GM18519 (cell line): Measurements from ENCODE around the gene ZHX3.

ENCODE experiments used
- ATAC-seq: cut with Tn5 transposase; IDR thresholded peaks from one replicate; pipeline ENCODE4 v1.9.1; 2021; ENCODE audit warnings: mild to moderate bottlenecking, moderate library complexity; ENCODE audit not compliant: unreplicated experiment, low FRiP score

Gene ZHX3

GRCh38 chr20:41304424-41305079 is 13.0 kb downstream of the ZHX3 start:
- no peak for ATAC-seq

GRCh38 chr20:41304002-41304401 is 13.5 kb downstream of the ZHX3 start:
- ATAC-seq: no peak

- ATAC-seq: no peak
Measured at GRCh38 chr20:41300886-41301285, 16.6 kb downstream of the ZHX3 start.

- ATAC-seq: no peak
Measured at GRCh38 chr20:41300383-41300782, 17.1 kb downstream of the ZHX3 start.

GRCh38 chr20:41299899-41300298 is 17.6 kb downstream of the ZHX3 start:
- no peak for ATAC-seq

- ATAC-seq: no peak
Measured at GRCh38 chr20:41293269-41294037, 24.1 kb downstream of the ZHX3 start.

DNA sequence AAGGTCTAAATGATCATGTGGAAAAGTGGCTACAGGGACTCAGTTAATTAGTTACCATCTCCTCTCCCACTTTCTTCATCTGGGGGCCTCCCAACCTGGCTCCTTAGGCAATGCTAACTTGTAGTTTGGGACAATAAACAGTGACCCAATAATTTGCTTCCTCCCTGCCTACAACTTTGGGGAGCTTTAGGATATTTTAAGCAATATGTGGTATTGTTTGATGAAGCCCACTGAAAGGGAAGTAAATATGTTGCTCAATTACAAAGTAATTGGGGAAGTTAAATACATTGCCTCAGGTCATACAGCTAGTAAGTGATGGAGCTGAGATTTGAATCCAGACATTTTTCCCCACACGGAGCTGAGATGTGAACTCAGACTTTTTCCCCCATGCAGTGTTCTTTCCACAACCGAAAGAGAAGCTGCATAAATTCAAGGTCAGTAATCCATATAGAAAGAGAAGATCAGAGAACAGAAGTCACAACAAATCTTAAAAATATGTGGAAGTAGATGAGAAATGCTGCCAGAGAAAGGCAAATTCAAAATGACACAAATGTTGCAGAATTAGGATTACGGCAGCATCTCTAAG is 26.6 kb downstream of the ZHX3 start:
- ATAC-seq: no peak

DNA sequence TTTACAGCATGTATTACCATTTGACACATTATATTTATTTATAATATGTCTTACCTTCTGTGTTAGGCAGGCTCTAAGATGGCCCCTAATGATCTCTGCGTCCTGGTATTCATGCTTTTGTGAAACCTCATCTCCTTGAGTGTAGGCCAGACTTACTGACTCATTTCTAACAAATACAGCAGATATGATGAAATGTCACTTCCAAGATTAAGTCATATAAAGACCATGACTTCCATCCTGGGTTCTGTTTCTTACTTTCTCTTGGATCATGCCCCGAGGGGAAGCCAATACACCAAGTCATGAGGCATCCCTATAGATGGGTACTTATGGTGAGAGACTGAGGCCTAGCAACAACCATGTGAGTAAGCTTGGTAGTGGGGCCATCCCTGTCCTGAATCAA is 30.2 kb downstream of the ZHX3 start:
- ATAC-seq: no peak

DNA sequence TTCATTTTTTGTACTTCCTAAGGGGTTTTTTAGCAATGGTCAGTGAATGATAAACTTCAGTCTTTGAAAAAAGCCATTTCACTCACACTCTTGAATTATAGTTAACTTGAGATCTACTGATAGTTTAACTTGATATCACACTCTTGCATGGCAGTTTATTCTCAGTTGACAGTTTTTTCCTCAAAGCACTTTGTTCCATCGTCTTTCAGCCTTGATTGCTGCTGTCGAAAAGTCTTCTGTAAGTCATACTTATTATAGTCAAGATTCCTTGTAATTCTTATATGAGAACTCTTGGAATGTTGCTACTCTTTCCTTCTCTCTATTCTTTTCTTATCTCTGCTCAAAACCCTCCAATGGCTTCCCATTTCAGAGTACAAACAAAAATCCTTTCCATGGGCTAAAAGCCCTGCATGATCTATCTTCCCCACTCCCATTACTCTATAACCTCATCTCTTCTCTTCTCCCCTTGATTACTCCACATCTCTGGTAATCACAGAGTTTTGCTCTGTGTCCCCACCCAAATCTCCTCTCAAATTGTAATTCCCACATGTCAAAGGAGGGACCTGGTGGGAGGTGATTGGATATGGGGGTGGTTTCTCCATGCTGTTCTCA is 31.2 kb downstream of the ZHX3 start:
- ATAC-seq: no peak

DNA sequence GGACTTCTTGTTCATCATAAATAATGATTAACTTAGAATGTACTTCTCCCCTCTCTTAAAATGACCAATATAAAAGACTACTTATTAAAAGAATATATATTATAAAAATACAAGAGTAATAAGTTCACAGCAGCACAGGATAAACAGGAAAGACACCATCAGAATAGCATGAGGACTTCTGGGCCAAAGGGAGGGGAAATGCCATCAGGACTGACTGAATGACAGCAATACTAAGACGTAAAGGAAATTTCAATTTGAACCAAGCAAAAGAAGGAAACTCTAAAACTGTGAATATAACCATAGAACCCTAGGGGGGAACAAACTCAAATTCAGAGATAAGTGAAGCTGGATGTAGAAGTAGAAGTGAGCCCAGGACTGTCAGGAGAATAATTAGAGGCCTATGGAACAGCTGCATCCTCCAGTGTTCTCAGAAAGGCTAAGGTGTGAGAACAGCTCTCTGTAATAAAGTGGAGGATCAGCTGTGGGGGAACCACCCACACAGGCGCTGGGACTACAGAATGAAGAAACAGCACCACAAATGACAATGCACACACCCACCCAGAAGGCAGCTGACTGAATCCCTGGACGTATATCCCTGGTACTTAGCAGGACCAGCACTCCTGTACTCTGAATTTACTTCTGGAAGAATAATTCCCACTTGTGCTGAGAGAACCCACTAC is 37.8 kb downstream of the ZHX3 start:
- no peak for ATAC-seq

DNA sequence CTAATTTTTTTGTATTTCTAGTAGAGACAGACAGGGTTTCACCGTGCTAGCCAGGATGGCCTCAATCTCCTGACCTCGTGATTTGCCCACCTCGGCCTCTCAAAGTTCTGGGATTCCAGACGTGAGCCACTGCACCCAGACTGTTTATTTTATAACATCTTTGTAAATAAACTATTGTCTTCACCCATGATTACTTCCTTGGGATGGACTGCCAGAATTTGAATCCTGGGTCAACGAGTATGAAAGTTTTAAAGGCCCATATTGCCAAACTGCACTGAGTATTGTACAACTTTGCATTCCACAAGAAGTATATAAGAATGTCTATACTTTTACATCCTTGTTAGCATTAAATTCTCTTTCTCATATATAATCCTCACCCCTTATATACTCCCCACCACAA is 38.6 kb downstream of the ZHX3 start:
- ATAC-seq: no peak

DNA sequence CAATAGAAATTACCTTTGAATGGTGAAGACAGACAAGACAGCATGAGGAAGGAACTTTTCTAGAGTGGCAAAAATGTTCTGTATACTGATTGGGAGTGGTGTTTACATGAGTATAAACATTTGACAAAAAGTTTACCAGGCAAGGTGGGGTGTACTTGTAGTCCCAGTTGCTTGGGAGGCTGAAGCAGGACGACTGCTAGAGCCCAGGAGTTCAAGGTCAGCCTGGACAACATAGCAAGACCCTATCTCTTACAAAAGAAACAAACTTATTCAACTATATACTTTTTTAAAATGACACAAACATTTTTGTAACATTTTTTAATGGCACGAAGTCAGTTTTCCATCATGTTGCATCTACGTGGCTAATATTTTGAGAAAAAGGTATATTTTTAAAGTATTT is 40.5 kb downstream of the ZHX3 start:
- ATAC-seq: no peak

DNA sequence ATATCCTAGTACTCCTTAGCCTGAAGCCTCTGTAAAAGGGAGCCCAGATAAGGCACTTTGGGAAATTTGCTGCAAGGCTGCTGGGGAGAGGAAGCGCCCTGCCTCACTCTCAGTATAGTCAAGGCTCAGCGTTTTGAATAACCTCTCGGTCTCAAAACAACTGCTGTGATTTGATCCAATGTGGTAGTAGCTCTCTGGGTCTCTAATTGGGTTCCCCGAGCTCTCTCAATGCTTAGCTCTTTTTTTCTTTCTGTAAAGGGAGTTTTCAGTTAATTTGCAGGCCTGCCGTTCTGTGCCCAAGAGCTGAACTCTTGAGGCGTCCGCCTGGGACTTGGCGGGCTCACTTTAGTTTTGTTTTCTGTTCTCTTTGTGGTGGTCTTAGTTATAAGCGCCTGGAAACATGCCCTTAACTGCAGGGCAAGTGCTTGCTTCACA is 41.2 kb downstream of the ZHX3 start:
- ATAC-seq: no peak

DNA sequence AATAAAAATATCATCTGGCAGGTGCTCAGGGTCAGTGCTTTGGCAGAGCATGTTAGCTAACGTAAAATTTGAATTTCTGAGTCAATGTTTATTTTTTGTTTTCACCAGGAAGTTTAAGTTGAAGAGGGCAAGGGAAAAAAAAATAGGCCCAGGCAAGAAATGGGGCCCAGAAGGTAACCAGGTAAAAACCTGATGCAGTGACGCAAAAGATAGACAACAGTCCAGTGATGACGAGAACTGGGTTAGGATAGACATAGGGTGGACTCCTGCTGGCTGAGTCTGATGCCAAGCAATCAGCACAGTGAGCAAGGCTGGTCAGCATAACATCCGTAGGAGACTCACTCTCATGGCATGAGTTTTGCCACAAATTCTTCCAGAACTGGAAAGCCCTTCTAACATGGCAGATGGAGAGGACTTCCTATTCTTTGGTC is 42.2 kb downstream of the ZHX3 start:
- ATAC-seq: no peak

DNA sequence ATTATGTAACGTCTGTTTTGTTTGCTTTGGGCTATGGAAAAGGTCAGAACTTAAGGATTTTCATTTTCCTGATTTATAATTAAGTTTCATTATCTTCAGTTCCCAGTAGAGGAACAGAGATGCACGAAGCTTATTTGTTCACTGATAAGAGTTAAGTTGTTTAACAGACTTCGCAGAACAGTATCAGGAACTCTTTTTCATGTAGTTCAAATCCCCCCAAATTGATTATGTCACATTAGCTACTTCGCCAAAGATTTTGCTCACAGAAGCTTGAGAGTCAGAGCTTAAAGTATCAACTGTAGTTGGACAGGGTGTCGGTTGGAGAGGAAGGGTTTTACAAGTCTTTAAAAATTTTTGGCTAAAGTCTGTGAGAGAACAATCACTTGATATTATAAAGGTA is 43.4 kb downstream of the ZHX3 start:
- no peak for ATAC-seq

DNA sequence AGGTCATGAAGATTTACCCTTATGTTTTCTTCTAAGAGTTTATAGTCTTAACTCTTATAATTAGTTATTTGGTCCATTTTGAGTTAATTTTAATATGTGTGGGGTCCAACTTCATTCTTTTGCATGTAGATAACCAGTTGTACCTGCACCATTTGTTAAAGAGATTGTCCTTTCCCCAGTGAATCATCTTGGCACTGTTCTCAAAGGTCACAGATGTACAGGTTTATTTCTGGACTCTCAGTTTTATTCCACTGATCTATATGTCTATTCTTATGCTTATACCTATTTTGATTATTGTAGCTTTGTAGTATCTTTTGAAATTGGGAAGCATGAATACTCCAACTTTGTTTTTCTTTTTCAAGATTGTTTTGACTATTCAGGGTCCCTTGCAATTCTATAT is 44.1 kb downstream of the ZHX3 start:
- no peak for ATAC-seq

- ATAC-seq: no peak
Measured at GRCh38 chr20:41272339-41272738, 45.2 kb downstream of the ZHX3 start.

DNA sequence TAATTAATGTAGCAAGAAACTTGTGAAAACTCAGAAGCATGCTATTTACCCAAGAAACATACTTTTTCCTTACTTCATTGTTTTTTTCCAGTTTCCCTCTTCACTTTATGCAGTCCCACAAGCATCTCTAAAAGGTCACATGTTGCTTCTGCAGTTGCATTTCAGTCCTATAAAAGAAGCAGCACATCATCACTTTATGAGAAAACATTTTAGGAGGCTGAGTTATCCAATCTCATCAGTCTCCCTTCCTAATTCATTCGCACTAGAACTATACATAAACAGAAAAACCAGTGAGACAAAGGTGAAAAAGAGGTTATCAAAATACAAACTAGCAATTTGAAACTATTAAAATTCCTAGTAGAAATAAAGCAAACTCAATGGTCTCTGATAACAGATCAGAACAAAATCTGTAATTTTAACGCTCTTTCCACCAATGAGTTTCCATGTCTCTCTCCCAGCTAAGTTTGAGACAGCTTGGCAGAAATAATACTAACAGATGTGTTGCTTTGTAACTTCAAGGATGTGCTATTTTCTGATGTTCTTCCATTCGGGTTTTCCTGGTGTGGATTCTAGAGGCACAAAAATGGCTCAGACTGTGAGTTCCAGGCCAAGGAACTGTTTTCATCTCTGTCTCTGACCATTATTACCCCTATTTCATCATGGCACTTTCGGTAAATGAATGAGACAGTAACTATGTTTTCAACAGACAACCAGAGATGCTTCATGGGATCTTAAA is 48.4 kb downstream of the ZHX3 start:
- no peak for ATAC-seq

DNA sequence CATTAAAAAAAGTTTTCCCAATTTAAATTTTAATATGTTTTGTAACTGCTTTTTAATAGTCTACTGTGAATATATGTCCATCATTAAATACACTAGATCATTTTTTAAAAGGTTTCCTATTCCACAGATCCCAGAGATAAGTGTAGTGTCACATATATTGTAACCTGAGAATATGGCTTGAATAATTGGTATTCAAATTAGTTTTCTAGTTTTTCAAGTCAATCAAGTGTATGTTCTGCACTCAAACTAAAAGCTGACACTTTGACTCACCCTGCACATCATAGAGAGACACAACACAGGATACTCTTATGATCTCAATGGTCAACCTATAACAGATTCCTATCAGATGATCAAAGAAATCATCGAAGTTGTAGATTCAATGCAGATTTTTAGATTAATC is 49.1 kb downstream of the ZHX3 start:
- no peak for ATAC-seq

- ATAC-seq: no peak
Measured at GRCh38 chr20:41265938-41266337, 51.6 kb downstream of the ZHX3 start.
